Mesothelial cell of epicardium (in vitro differentiated cells): ENCODE data around the gene GLP2R. TPM values are rescaled to one million over a fixed set of nuclear protein-coding genes. Genes with fewer than 3 reads are reported as not detected.

Source experiments
- DNase-seq, 2 experiments: peaks; one replicate each; pipeline ENCODE4 v3.0.0; 2021; ENCODE audit warnings: low spot score in 2 of 2; ENCODE audit not compliant: unreplicated experiment in 2 of 2
- H3K27ac Mint-ChIP-seq: 2 replicates; pipeline ENCODE4 v1.8.0; 2021; ENCODE audit warnings: mixed read lengths
- H3K27me3 Mint-ChIP-seq: 2 replicates; pipeline ENCODE4 v1.8.0; 2021; ENCODE audit warnings: low read depth, mixed read lengths
- H3K36me3 Mint-ChIP-seq: 2 replicates; pipeline ENCODE4 v1.8.0; 2021; ENCODE audit warnings: mixed read lengths
- H3K4me1 Mint-ChIP-seq: 2 replicates; pipeline ENCODE4 v1.8.0; 2021; ENCODE audit warnings: mixed read lengths
- H3K4me3 Mint-ChIP-seq: 2 replicates; pipeline ENCODE4 v1.8.0; 2021; ENCODE audit warnings: mild to moderate bottlenecking, moderate library complexity, mixed read lengths
- H3K9me3 Mint-ChIP-seq: 2 replicates; pipeline ENCODE4 v1.8.0; 2021; ENCODE audit warnings: mixed read lengths
- total RNA-seq: library from RNA; stranded (reverse); gene quantifications from 3 replicates; pipeline ENCODE4 v1.2.1, GENCODE V29; 2021
- TF ChIP-seq, protein P1 (sequence below): fragments of 200-600 bp; sonication (generic); IDR thresholded peaks from one replicate; pipeline ENCODE4 v1.5.0; 2021; ENCODE audit warnings: antibody characterized with exemption; ENCODE audit not compliant: unreplicated experiment

The GLP2R gene
- total RNA-seq, 1 donor from 2014 or later: 1.5 TPM

DNA sequence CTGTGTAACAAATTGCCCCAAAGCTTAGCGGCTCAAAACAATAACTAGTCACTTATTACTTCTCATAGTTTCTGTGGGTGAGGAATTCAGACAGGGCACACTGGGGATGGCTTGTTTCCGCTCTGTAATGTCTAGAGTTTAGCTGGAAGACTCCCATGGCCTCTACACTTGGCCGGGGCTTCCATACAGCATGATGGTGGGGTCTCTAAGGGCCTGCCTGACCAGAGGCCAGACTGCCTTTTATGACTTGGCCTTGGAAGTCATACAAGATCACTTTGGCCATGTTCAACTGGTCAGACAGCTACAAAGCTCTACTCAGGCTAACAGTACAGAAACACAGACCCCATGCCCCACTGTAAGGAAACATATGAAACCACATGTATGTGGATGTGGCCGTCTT is 8.2 kb downstream of the GLP2R start:
- Mint-ChIP-seq H3K9me3 (no peaks in the 10 kb centered on the region), H3K36me3 (no peaks in the 10 kb centered on the region), H3K27ac (no peak overlapping the region), H3K4me1 (peaks cover 22% of the 10 kb centered on the region), H3K4me3 (no peak overlapping the region), H3K27me3 (peaks cover 11% of the 10 kb centered on the region)
- TF ChIP-seq, protein P1, sequence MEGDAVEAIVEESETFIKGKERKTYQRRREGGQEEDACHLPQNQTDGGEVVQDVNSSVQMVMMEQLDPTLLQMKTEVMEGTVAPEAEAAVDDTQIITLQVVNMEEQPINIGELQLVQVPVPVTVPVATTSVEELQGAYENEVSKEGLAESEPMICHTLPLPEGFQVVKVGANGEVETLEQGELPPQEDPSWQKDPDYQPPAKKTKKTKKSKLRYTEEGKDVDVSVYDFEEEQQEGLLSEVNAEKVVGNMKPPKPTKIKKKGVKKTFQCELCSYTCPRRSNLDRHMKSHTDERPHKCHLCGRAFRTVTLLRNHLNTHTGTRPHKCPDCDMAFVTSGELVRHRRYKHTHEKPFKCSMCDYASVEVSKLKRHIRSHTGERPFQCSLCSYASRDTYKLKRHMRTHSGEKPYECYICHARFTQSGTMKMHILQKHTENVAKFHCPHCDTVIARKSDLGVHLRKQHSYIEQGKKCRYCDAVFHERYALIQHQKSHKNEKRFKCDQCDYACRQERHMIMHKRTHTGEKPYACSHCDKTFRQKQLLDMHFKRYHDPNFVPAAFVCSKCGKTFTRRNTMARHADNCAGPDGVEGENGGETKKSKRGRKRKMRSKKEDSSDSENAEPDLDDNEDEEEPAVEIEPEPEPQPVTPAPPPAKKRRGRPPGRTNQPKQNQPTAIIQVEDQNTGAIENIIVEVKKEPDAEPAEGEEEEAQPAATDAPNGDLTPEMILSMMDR: no peak
- DNase-seq: no peak

DNA sequence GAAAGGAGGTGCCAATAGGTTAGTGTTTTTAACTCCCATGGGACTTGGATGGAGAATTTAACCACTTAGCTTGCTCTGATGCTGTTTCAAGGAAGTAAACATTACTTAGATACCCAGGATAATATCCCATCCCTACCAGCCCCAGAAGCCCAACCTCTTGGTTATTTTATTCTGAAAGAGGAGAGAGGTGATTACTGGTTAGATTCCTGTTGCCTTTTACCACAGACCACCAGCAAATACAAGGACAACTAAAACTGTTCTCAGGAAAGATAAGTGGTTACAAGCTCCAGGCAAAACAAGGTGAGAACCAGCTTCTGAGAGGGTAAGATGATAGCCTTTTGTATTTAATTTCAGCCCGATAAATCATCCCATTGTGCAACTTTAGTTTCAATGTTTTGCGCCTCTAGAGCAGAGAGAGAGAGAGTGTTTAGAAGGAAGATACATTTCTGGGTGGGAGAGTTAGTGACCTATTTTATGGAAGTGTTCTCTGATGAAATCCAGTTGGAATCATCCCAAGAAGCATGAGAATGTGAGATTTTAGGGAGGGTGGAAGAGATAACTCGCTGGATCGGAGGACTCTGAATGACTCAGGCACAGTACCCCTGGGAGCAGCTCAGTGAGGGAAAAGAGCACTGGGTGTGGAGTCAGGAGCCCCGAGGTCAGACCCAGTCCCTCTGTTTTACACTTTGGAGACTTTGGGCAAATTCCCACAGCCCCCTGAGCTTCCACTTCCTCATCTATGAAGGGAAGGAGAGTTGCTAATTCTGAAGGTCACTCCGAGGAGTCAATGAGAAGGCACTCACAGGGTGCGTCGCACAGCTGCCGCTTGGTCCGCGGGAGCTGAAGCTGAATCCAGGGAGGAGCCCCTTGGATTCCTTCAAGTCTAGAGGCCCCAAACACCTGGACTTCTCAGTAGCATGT is 12.1 kb downstream of the GLP2R start:
- TF ChIP-seq, protein P1: no peak
- Mint-ChIP-seq H3K9me3 (no peaks in the 10 kb centered on the region), H3K36me3 (no peaks in the 10 kb centered on the region), H3K27ac (peak overlapping the region; percentile 22), H3K4me3 (no peak overlapping the region), H3K4me1 (peaks cover 12% of the 10 kb centered on the region), H3K27me3 (peaks cover 19% of the 10 kb centered on the region)
- DNase-seq: no peak

- DNase-seq: no peak
- peaks cover 12% of the 10 kb centered on the region for H3K4me1 Mint-ChIP-seq
- TF ChIP-seq, protein P1: no peak
- H3K27ac Mint-ChIP-seq: no peak overlapping the region
- peaks cover 20% of the 10 kb centered on the region for H3K27me3 Mint-ChIP-seq
- H3K9me3 Mint-ChIP-seq: no peaks in the 10 kb centered on the region
- no peak overlapping the region for H3K4me3 Mint-ChIP-seq
- H3K36me3 Mint-ChIP-seq: no peaks in the 10 kb centered on the region
Measured at GRCh38 chr17:9839433-9839832, 13.7 kb downstream of the GLP2R start.

- Mint-ChIP-seq H3K4me1 (peaks cover 12% of the 10 kb centered on the region), H3K4me3 (no peak overlapping the region), H3K27ac (no peak overlapping the region), H3K36me3 (no peaks in the 10 kb centered on the region), H3K27me3 (peaks cover 23% of the 10 kb centered on the region), H3K9me3 (no peaks in the 10 kb centered on the region)
- DNase-seq: no peak
- TF ChIP-seq, protein P1: no peak
Measured at GRCh38 chr17:9842057-9842758, 16.5 kb downstream of the GLP2R start.

DNA sequence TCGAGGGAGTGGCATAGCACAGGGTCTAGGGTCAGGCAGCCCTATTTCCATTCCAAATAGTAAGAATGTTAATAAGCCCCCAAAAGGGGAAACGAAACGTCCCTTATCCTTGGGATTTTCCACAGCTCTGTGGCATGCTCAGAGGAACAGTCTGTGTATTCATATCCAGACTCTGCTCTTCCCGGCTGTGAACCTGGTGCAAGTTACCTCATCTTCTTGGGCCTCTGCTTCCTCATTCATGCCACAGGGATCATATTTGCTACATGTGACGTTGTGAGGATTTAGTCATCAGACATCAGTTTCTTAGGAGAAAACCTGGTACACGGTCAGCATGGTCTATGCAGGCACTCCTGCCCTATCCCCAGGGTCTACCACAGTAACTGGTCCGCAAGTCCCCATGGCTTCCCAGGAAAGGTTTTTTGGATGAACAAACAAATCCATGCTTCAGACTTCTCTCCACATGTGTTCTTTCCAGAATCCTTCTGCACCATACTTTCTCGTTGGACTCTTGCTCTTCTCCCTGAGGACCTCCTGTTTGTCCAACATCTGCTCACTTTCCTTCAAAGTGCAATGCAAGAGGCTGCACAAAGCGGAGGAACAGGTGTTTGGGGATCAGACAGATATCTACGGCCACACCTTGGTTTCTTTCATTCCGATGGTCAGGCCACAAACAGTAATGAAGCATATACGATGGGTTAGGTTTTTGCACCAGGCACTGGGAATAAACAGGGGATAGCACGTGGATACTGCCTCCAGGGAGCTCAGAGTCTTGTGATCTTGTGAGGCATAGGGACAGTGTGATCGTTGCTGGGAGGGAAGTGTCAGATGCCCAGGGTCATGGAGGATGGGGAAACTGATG is 17.7 kb downstream of the GLP2R start:
- no peak for DNase-seq
- H3K4me3 Mint-ChIP-seq: no peak overlapping the region
- H3K27me3 Mint-ChIP-seq: peaks cover 19% of the 10 kb centered on the region
- TF ChIP-seq, protein P1: no peak
- H3K4me1 Mint-ChIP-seq: peaks cover 6% of the 10 kb centered on the region
- no peaks in the 10 kb centered on the region for H3K9me3 Mint-ChIP-seq
- no peak overlapping the region for H3K27ac Mint-ChIP-seq
- no peaks in the 10 kb centered on the region for H3K36me3 Mint-ChIP-seq
